IMR-90 (cell line): ENCODE data around the gene FRK. TPM values are rescaled to one million over a fixed set of nuclear protein-coding genes. Genes with fewer than 3 reads are reported as not detected.

Experiments used
- ATAC-seq: fragments of 200-7000 bp; cut with Tn5 transposase; 2 replicates; pipeline ENCODE4 v1.9.1; 2020; ENCODE audit warnings: low read depth, mild to moderate bottlenecking, moderate library complexity
- BruUV-seq: library from RNA; stranded (reverse); fragments of 400-500 nt; replicated peaks from 2 replicates; lab custom pipeline; 2021; lab: Mats Ljungman, UMichigan
- CTCF ChIA-PET: fragments of 300-600 bp; formaldehyde crosslinking; extraction: SDS; loops from one replicate; lab custom pipeline; 2021; ENCODE audit warnings: antibody characterized with exemption; lab: Yijun Ruan, JAX
- POLR2A ChIA-PET: fragments of 300-600 bp; sonication (Branson Sonifier 250); formaldehyde crosslinking; loops from one replicate; lab custom pipeline; 2022; ENCODE audit warnings: antibody characterized with exemption; ENCODE audit not compliant: unreplicated experiment; lab: Charles Lee
- DNase-seq: peaks from one replicate; pipeline ENCODE4 v3.0.0; 2013
- H2AFZ ChIP-seq: replicated peaks from 2 replicates; pipeline ENCODE3; 2013; ENCODE audit warnings: low read length, mild to moderate bottlenecking; ENCODE audit not compliant: poor library complexity
- H2AK5ac ChIP-seq: 2 replicates; pipeline ENCODE4 v1.6.1; 2013; ENCODE audit warnings: low read depth, low read length, inconsistent platforms
- H2AK9ac ChIP-seq: replicated peaks from 2 replicates; pipeline ENCODE3; 2013; ENCODE audit warnings: mild to moderate bottlenecking, low read depth, low read length, moderate library complexity; ENCODE audit not compliant: poor library complexity
- H2BK120ac ChIP-seq: 2 replicates; pipeline ENCODE4 v1.6.1; 2013; ENCODE audit warnings: low read depth, low read length, inconsistent platforms
- H2BK15ac ChIP-seq: 3 replicates; pipeline ENCODE4 v1.6.1; 2013; ENCODE audit warnings: low read depth, low read length, inconsistent platforms
- H2BK20ac ChIP-seq: 2 replicates; pipeline ENCODE4 v1.6.1; 2013; ENCODE audit warnings: low read depth, mild to moderate bottlenecking, inconsistent platforms, low read length, moderate library complexity
- H2BK5ac ChIP-seq: 2 replicates; pipeline ENCODE4 v1.6.1; 2013; ENCODE audit warnings: mild to moderate bottlenecking, low read depth, low read length, inconsistent platforms; ENCODE audit not compliant: poor library complexity, severe bottlenecking
- H3K14ac ChIP-seq: replicated peaks from 2 replicates; pipeline ENCODE4 v1.6.1; 2013; ENCODE audit warnings: low read depth, low read length, inconsistent platforms
- H3K18ac ChIP-seq: 2 replicates; pipeline ENCODE4 v1.6.1; 2013; ENCODE audit warnings: low read depth, low read length, control low read depth
- H3K23ac ChIP-seq: 2 replicates; pipeline ENCODE4 v1.6.1; 2013; ENCODE audit warnings: low read depth, low read length, inconsistent platforms
- H3K27ac ChIP-seq: 2 replicates; pipeline ENCODE4 v1.5.1; 2013; ENCODE audit warnings: mild to moderate bottlenecking, control low read depth, low read length; ENCODE audit not compliant: insufficient read depth
- H3K27me3 ChIP-seq: 2 replicates; pipeline ENCODE4 v1.6.1; 2013; ENCODE audit warnings: low read length; ENCODE audit not compliant: control insufficient read depth, insufficient read depth
- H3K36me3 ChIP-seq: 2 replicates; pipeline ENCODE4 v1.6.1; 2013; ENCODE audit warnings: low read length, mixed read lengths; ENCODE audit not compliant: control insufficient read depth, insufficient read depth
- H3K4ac ChIP-seq: 2 replicates; pipeline ENCODE4 v1.6.1; 2013; ENCODE audit warnings: low read depth, low read length, inconsistent platforms
- H3K4me1 ChIP-seq: 2 replicates; pipeline ENCODE4 v1.6.1; 2013; ENCODE audit warnings: low read length, mixed read lengths; ENCODE audit not compliant: control insufficient read depth, insufficient read depth
- H3K4me2 ChIP-seq: 2 replicates; pipeline ENCODE4 v1.6.1; 2013; ENCODE audit warnings: low read depth, mild to moderate bottlenecking, control low read depth, low read length, moderate library complexity
- H3K4me3 ChIP-seq: 2 replicates; pipeline ENCODE4 v1.5.1; 2013; ENCODE audit warnings: low read depth, mild to moderate bottlenecking, control low read depth, low read length, moderate library complexity; ENCODE audit not compliant: insufficient read depth
- H3K56ac ChIP-seq: 2 replicates; pipeline ENCODE4 v1.6.1; 2013; ENCODE audit warnings: low read length, inconsistent platforms; ENCODE audit not compliant: insufficient read depth; ENCODE audit errors: extremely low read depth
- H3K79me1 ChIP-seq, 2 experiments: 2 replicates each; pipeline ENCODE4 v1.6.1; 2013; ENCODE audit warnings: low read length in 2 of 2, inconsistent platforms in 1 of 2, low read depth in 1 of 2
- H3K9ac ChIP-seq: 2 replicates; pipeline ENCODE4 v1.6.1; 2013; ENCODE audit warnings: low read depth, low read length, control low read depth
- H3K9me1 ChIP-seq: 2 replicates; pipeline ENCODE4 v1.6.1; 2013; ENCODE audit warnings: low read length, inconsistent platforms; ENCODE audit not compliant: insufficient read depth
- H3K9me3 ChIP-seq: 2 replicates; pipeline ENCODE4 v1.6.1; 2013; ENCODE audit warnings: low read length; ENCODE audit not compliant: control insufficient read depth, insufficient read depth
- H4K20me1 ChIP-seq: 2 replicates; pipeline ENCODE4 v1.6.1; 2013; ENCODE audit warnings: low read length, inconsistent platforms; ENCODE audit not compliant: insufficient read depth
- H4K5ac ChIP-seq: 2 replicates; pipeline ENCODE4 v1.6.1; 2013; ENCODE audit warnings: mild to moderate bottlenecking, low read depth, low read length, control low read depth
- H4K8ac ChIP-seq, 2 experiments: 2 replicates each; pipeline ENCODE4 v1.6.1; 2013; ENCODE audit warnings: low read depth in 2 of 2, low read length in 2 of 2, control low read depth in 1 of 2, inconsistent platforms in 1 of 2
- H4K91ac ChIP-seq: 2 replicates; pipeline ENCODE4 v1.6.1; 2013; ENCODE audit warnings: low read depth, low read length, inconsistent platforms; ENCODE audit not compliant: insufficient read depth
- BHLHE40 ChIP-seq: fragments of 150-350 bp; IDR thresholded peaks from 2 replicates; pipeline ENCODE4 v1.6.1; 2016; ENCODE audit warnings: mild to moderate bottlenecking, low read depth, low read length
- CEBPB ChIP-seq: IDR thresholded peaks from 2 replicates; pipeline ENCODE4 v1.6.1; 2012; ENCODE audit warnings: low read depth, low read length, improper control_type of control experiment
- CHD1 ChIP-seq: IDR thresholded peaks from 2 replicates; pipeline ENCODE4 v1.6.1; 2012; ENCODE audit warnings: low read depth, low read length, improper control_type of control experiment
- ELK1 ChIP-seq: fragments of 150-350 bp; IDR thresholded peaks from 2 replicates; pipeline ENCODE4 v1.6.1; 2016; ENCODE audit warnings: low read depth, mild to moderate bottlenecking, low read length, moderate library complexity, borderline replicate concordance
- FOS ChIP-seq: fragments of 150-350 bp; IDR thresholded peaks from 2 replicates; pipeline ENCODE4 v1.6.1; 2016; ENCODE audit warnings: low read depth, low read length
- MAFK ChIP-seq: IDR thresholded peaks from 2 replicates; pipeline ENCODE4 v1.6.1; 2012; ENCODE audit warnings: low read depth, low read length, improper control_type of control experiment
- MAZ ChIP-seq: IDR thresholded peaks from 2 replicates; pipeline ENCODE4 v1.6.1; 2012; ENCODE audit warnings: low read depth, mild to moderate bottlenecking, low read length, improper control_type of control experiment, moderate library complexity, borderline replicate concordance
- MXI1 ChIP-seq: IDR thresholded peaks from 2 replicates; pipeline ENCODE4 v1.6.1; 2012; ENCODE audit warnings: low read depth, mild to moderate bottlenecking, low read length, moderate library complexity, borderline replicate concordance
- NFE2L2 ChIP-seq: fragments of 150-350 bp; IDR thresholded peaks from 2 replicates; pipeline ENCODE4 v1.6.1; 2016; ENCODE audit warnings: low read depth, mild to moderate bottlenecking, low read length
- POLR2A ChIP-seq: IDR thresholded peaks from 2 replicates; pipeline ENCODE4 v1.6.1; 2012; ENCODE audit warnings: mild to moderate bottlenecking, low read depth, low read length
- RAD21 ChIP-seq: IDR thresholded peaks from 2 replicates; pipeline ENCODE4 v1.6.1; 2012; ENCODE audit warnings: low read length, improper control_type of control experiment
- RCOR1 ChIP-seq: IDR thresholded peaks from 2 replicates; pipeline ENCODE4 v1.6.1; 2012; ENCODE audit warnings: mild to moderate bottlenecking, low read length, improper control_type of control experiment; ENCODE audit not compliant: insufficient replicate concordance
- RFX5 ChIP-seq: IDR thresholded peaks from 2 replicates; pipeline ENCODE4 v1.8.0; 2012; ENCODE audit warnings: low read depth, mild to moderate bottlenecking, low read length, moderate library complexity
- SMC3 ChIP-seq: fragments of 150-350 bp; IDR thresholded peaks from 2 replicates; pipeline ENCODE4 v1.6.1; 2016; ENCODE audit warnings: low read depth, mild to moderate bottlenecking, antibody characterized with exemption, low read length, moderate library complexity
- USF2 ChIP-seq: fragments of 150-350 bp; IDR thresholded peaks from 2 replicates; pipeline ENCODE4 v1.6.1; 2017; ENCODE audit warnings: mild to moderate bottlenecking, antibody characterized with exemption, low read length, low read depth
- WGBS, 2 experiments: methylation state at CpG; one replicate each; pipeline versions ENCODE4 v1.1.5 to v1.1.7; 2013; ENCODE audit warnings: missing lambda C conversion rate in 2 of 2; ENCODE audit not compliant: insufficient read length in 1 of 2; ENCODE audit errors: extremely low coverage in 2 of 2; 5-methylcytosine and 5-hydroxymethylcytosine counted together
- dilution Hi-C: fragments of 300-500 bp; cut with HindIII; formaldehyde crosslinking; loops from one replicate; pipeline ENCODE4 v1.14.3; 2018; ENCODE audit warnings: low sequenced_read_pairs; ENCODE audit not compliant: unreplicated experiment
- in situ Hi-C: fragments of 300-500 bp; cut with MboI; formaldehyde crosslinking; loops from 3 replicates; pipeline ENCODE4 v1.14.3; 2019; ENCODE audit warnings: low sequenced_read_pairs, inconsistent platforms, mixed read lengths
- intact Hi-C: fragments of 100-400 bp; cut with micrococcal nuclease; formaldehyde crosslinking; loops from 2 replicates; pipeline ENCODE4 v1.10.0; 2022
- polyA plus RNA-seq, 3 experiments: library from polyadenylated mRNA; depleted of rRNA; stranded (reverse); fragments of >200 nt; gene quantifications; 2 replicates each; pipeline ENCODE4 v1.2.3, GENCODE V29; 2012; ENCODE audit warnings: low replicate concordance in 1 of 3
- total RNA-seq: library from RNA; depleted of rRNA; stranded (reverse); fragments of >200 nt; gene quantifications from 2 replicates; pipeline ENCODE4 v1.2.3, GENCODE V29; 2012
- TF ChIP-seq, protein P1 (sequence below): conservative IDR thresholded peaks from 2 replicates; pipeline ENCODE4 v1.5.1; 2012; ENCODE audit warnings: mild to moderate bottlenecking, low read depth, low read length, improper control_type of control experiment

FRK gene
- total and polyA plus RNA-seq, 2 of the 4 experiments (the other 2 are of a cell fraction), result under 0.01 to 0.02 TPM

DNA sequence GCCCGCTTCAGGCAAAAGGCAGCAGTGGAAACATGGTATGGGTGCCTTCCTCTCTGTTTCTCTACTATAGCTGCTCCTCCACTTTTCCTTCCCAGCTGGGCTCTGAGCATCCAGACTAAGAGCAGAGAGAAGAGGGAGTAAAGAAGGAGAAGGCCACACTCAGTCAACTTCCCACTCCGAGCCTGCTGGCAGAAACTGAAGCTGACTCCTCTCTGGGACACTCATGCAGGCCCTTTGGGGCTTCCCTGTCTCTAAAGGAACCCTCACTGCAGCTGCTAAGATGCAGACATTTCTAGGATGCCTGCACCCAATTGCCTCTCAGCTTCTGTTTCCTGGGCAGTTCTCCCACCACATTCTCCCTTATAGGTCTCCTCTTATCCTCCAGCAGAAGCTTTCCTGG, 88.9 kb downstream of the FRK start:
- H4K20me1 ChIP-seq, result no peaks in the 10 kb centered on the region
- H4K8ac ChIP-seq, result no peak overlapping the region
- no peak overlapping the region for H3K23ac ChIP-seq
- no peak overlapping the region for H3K4me3 ChIP-seq
- H2AFZ ChIP-seq, result no peak overlapping the region
- 80% methylated on average over 1 of the region's 2 CpGs; no CpG with 5 or more reads in 1 of the 2 experiments for WGBS, 2 experiments
- no peak overlapping the region for H2BK15ac ChIP-seq
- BruUV-seq, result no TSS peak
- no peak overlapping the region for H2BK120ac ChIP-seq
- H3K14ac ChIP-seq, result no peak overlapping the region
- intact Hi-C loops, result no loop called here
- POLR2A ChIA-PET, result no interaction called here
- no peak for ATAC-seq
- TF ChIP-seq RCOR1 (no peak), USF2 (no peak), CHD1 (no peak), ELK1 (no peak), MAFK (no peak), CEBPB (no peak), RFX5 (no peak), POLR2A (no peak), RAD21 (no peak), NFE2L2 (no peak), MXI1 (no peak), MAZ (no peak), SMC3 (no peak), BHLHE40 (no peak), FOS (no peak)
- TF ChIP-seq, protein P1, sequence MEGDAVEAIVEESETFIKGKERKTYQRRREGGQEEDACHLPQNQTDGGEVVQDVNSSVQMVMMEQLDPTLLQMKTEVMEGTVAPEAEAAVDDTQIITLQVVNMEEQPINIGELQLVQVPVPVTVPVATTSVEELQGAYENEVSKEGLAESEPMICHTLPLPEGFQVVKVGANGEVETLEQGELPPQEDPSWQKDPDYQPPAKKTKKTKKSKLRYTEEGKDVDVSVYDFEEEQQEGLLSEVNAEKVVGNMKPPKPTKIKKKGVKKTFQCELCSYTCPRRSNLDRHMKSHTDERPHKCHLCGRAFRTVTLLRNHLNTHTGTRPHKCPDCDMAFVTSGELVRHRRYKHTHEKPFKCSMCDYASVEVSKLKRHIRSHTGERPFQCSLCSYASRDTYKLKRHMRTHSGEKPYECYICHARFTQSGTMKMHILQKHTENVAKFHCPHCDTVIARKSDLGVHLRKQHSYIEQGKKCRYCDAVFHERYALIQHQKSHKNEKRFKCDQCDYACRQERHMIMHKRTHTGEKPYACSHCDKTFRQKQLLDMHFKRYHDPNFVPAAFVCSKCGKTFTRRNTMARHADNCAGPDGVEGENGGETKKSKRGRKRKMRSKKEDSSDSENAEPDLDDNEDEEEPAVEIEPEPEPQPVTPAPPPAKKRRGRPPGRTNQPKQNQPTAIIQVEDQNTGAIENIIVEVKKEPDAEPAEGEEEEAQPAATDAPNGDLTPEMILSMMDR, result no peak
- no peak overlapping the region for H3K56ac ChIP-seq
- H3K18ac ChIP-seq, result no peak overlapping the region
- no peak overlapping the region for H4K91ac ChIP-seq
- no peaks in the 10 kb centered on the region for H3K36me3 ChIP-seq
- H2BK20ac ChIP-seq, result no peak overlapping the region
- H2BK5ac ChIP-seq, result no peak overlapping the region
- in situ Hi-C loops, result no loop called here
- no peak overlapping the region for H2AK5ac ChIP-seq
- no peak overlapping the region for H3K4me2 ChIP-seq
- H4K5ac ChIP-seq, result no peak overlapping the region
- H3K9ac ChIP-seq, result no peak overlapping the region
- H3K4me1 ChIP-seq, result no peaks in the 10 kb centered on the region
- H3K9me3 ChIP-seq, result no peaks in the 10 kb centered on the region
- dilution Hi-C loops, result no loop called here
- CTCF ChIA-PET, result interaction anchor here (1.3 kb wide), 1 partner anchor 9 kb away, joined by 3 read pairs; no protein-coding TSS in a partner anchor
- no peaks in the 10 kb centered on the region for H3K9me1 ChIP-seq
- no peak for DNase-seq
- no peak overlapping the region for H3K27ac ChIP-seq
- no peaks in the 10 kb centered on the region for H3K79me1 ChIP-seq
- H2AK9ac ChIP-seq, result no peak overlapping the region
- no peaks in the 10 kb centered on the region for H3K27me3 ChIP-seq
- H3K4ac ChIP-seq, result no peak overlapping the region
